Activated CD8-positive, alpha-beta memory T cell treated with anti-CD3 and anti-CD28 coated beads, Interleukin-2, amount 50 U/mL, for 48 hours (primary cell): ENCODE data around the gene SKIC2.
"Not testable (repeated sequence)": the region's sequence is repeated elsewhere in the genome, so short reads cannot be mapped to it uniquely, and the experiment has no call there.

Experiments used
- DNase-seq: peaks from one replicate; pipeline ENCODE4 v3.0.0-alpha.2; 2020

The SKIC2 gene

GRCh38 chr6:32005538-32005880, 46.5 kb downstream of the SKIC2 start:
- peak; percentile 26 for DNase-seq

GRCh38 chr6:32005991-32006529, 47.1 kb downstream of the SKIC2 start:
- DNase-seq: peak; percentile 45

- DNase-seq: peak; percentile 28
Measured at GRCh38 chr6:32007086-32007485, 48.1 kb downstream of the SKIC2 start.

- not testable (repeated sequence) for DNase-seq
Measured at GRCh38 chr6:32008037-32008436, 49.1 kb downstream of the SKIC2 start.

- peak; percentile 34 for DNase-seq
Measured at GRCh38 chr6:32008616-32009015, 49.6 kb downstream of the SKIC2 start.

GRCh38 chr6:32009537-32009936, 50.6 kb downstream of the SKIC2 start:
- peak; percentile 23 for DNase-seq

GRCh38 chr6:32010856-32011530, 52.0 kb downstream of the SKIC2 start:
- DNase-seq: peak; percentile 30

GRCh38 chr6:32012941-32013617, 54.1 kb downstream of the SKIC2 start:
- DNase-seq: peak; percentile 29

GRCh38 chr6:32013738-32014137, 54.8 kb downstream of the SKIC2 start:
- not testable (repeated sequence) for DNase-seq

- DNase-seq: not testable (repeated sequence)
Measured at GRCh38 chr6:32014547-32014946, 55.6 kb downstream of the SKIC2 start, which contains the start of gene C4B. Gene C4B (plus strand): TSS chr6:32014795. CDS start chr6:32014846, 51 bp downstream.
